ENCODE measurements around the gene MYO9B.

- no peak for TF ChIP-seq CTCF (IDR thresholded peaks at IDR 0.05; ENCODE audit: low read length)
- no peak for TF ChIP-seq EZH2 (IDR thresholded peaks at IDR 0.05; ENCODE audit: borderline replicate concordance, low read length)
Observed at GRCh38 chr19:17136617-17137016, 61.0 kb downstream of the MYO9B start.
